ENCODE measurements around the gene ARFGAP3. TPM values are rescaled to one million over a fixed set of nuclear protein-coding genes. Genes with fewer than 3 reads are reported as not detected.

Gene ARFGAP3
- total RNA-seq, 6 donors from 2014 or later: 25.9 to 60.8 (median 41.9) TPM

- no peaks in the 10 kb centered on the region for H3K27me3 ChIP-seq
- H3K9me3 ChIP-seq: no peaks in the 10 kb centered on the region
- WGBS, 2 donors: 43 to 67% methylated on average over 2 to 12 of the region's 14 CpGs
- H3K4me1 ChIP-seq: peaks cover 3 to 14% (median 12%) of the 10 kb centered on the region in 4 donors
- no peak overlapping the region for H3K4me3 ChIP-seq
- no peak for ATAC-seq (ENCODE audit: low FRiP score in 2 of 2)
- H3K36me3 ChIP-seq: no peaks in the 10 kb centered on the region
- peak in 1 of 2 donors; percentile 56 for DNase-seq
- TF ChIP-seq CTCF (IDR thresholded peaks at IDR 0.05): no peak
- no peak for TF ChIP-seq POLR2AphosphoS5 (IDR thresholded peaks at IDR 0.05)
- no peak for TF ChIP-seq POLR2A (IDR thresholded peaks at IDR 0.05)
- TF ChIP-seq EP300 (IDR thresholded peaks at IDR 0.05): no peak
- H3K27ac ChIP-seq: no peak overlapping the region
These were observed 83.9 kb downstream of the ARFGAP3 start for GRCh38 chr22:42773167-42773566.

- no peaks in the 10 kb centered on the region for H3K27me3 ChIP-seq
- 78 to 100% methylated on average over 2 to 3 of the region's 3 CpGs for WGBS, 2 donors
- TF ChIP-seq CTCF (IDR thresholded peaks at IDR 0.05) (no peak), POLR2AphosphoS5 (IDR thresholded peaks at IDR 0.05) (no peak), POLR2A (IDR thresholded peaks at IDR 0.05) (no peak), EP300 (IDR thresholded peaks at IDR 0.05) (no peak)
- H3K9me3 ChIP-seq: no peaks in the 10 kb centered on the region
- no peaks in the 10 kb centered on the region for H3K36me3 ChIP-seq
- ATAC-seq (ENCODE audit: low FRiP score in 2 of 2) (no peak), DNase-seq (no peak)
- peaks cover 3 to 14% (median 12%) of the 10 kb centered on the region in 4 donors for H3K4me1 ChIP-seq
- no peak overlapping the region for H3K27ac ChIP-seq
- no peak overlapping the region for H3K4me3 ChIP-seq
These were observed 84.4 kb downstream of the ARFGAP3 start for GRCh38 chr22:42772647-42773046.

- DNase-seq (peak in 1 of 2 donors; percentile 46), ATAC-seq (ENCODE audit: low FRiP score in 2 of 2) (no peak)
- 86 to 89% methylated on average over 15 of the region's 15 CpGs for WGBS, 2 donors
- Histone ChIP-seq H3K4me3 (no peak overlapping the region), H3K27ac (no peak overlapping the region), H3K9me3 (no peaks in the 10 kb centered on the region), H3K4me1 (peaks cover 3 to 14% (median 12%) of the 10 kb centered on the region in 4 donors), H3K27me3 (no peaks in the 10 kb centered on the region), H3K36me3 (no peaks in the 10 kb centered on the region)
- TF ChIP-seq POLR2AphosphoS5 (IDR thresholded peaks at IDR 0.05) (no peak), POLR2A (IDR thresholded peaks at IDR 0.05) (no peak), CTCF (IDR thresholded peaks at IDR 0.05) (no peak), EP300 (IDR thresholded peaks at IDR 0.05) (no peak)
These were observed 86.0 kb downstream of the ARFGAP3 start for GRCh38 chr22:42770941-42771647.

GRCh38 chr22:42770448-42770726, 86.7 kb downstream of the ARFGAP3 start:
- Histone ChIP-seq H3K4me1 (peaks cover 3 to 14% (median 12%) of the 10 kb centered on the region in 4 donors), H3K27me3 (no peaks in the 10 kb centered on the region), H3K36me3 (no peaks in the 10 kb centered on the region), H3K9me3 (no peaks in the 10 kb centered on the region), H3K27ac (peak overlapping the region in 1 of 4 donors; percentile 18), H3K4me3 (peak overlapping the region in 2 of 4 donors; percentile 25 to 32)
- ATAC-seq (ENCODE audit: low FRiP score in 2 of 2) (no peak), DNase-seq (no peak)
- no peak for TF ChIP-seq POLR2A (IDR thresholded peaks at IDR 0.05)
- TF ChIP-seq EP300 (IDR thresholded peaks at IDR 0.05): no peak
- TF ChIP-seq CTCF (IDR thresholded peaks at IDR 0.05): no peak
- 53 to 88% methylated on average over 4 of the region's 4 CpGs for WGBS, 2 donors

Measured in upper lobe of left lung (tissue), 6 donors.